HUES6 (cell line): ENCODE data around the gene PRODH2.

Experiments used
- H3K27ac ChIP-seq: 2 replicates; pipeline ENCODE4 v1.7.0; 2013; ENCODE audit warnings: low read depth, mild to moderate bottlenecking, low read length, inconsistent platforms
- H3K27me3 ChIP-seq: 2 replicates; pipeline ENCODE4 v1.6.1; 2013; ENCODE audit warnings: low read length; ENCODE audit not compliant: control insufficient read depth, insufficient read depth
- H3K36me3 ChIP-seq: 2 replicates; pipeline ENCODE4 v1.6.1; 2013; ENCODE audit warnings: low read length; ENCODE audit not compliant: control insufficient read depth, insufficient read depth
- H3K4me1 ChIP-seq: 2 replicates; pipeline ENCODE4 v1.6.1; 2013; ENCODE audit warnings: low read length; ENCODE audit not compliant: control insufficient read depth, insufficient read depth
- H3K4me3 ChIP-seq: 2 replicates; pipeline ENCODE4 v1.5.1; 2013; ENCODE audit warnings: low read depth, low read length
- H3K9ac ChIP-seq: one replicate; pipeline ENCODE4 v1.6.1; 2013; ENCODE audit warnings: mild to moderate bottlenecking, low read length
- H3K9me3 ChIP-seq: 2 replicates; pipeline ENCODE4 v1.6.1; 2013; ENCODE audit warnings: low read depth, low read length; ENCODE audit not compliant: control insufficient read depth, insufficient read depth

The PRODH2 gene

GRCh38 chr19:35786299-35787160, 26.1 kb downstream of the PRODH2 start:
- H3K9ac ChIP-seq: no peak overlapping the region
- peaks cover 9% of the 10 kb centered on the region; the same call in 1 of the 2 replicates for H3K4me1 ChIP-seq
- H3K27ac ChIP-seq: no peak overlapping the region
- H3K36me3 ChIP-seq: no peaks in the 10 kb centered on the region
- H3K9me3 ChIP-seq: no peaks in the 10 kb centered on the region
- H3K4me3 ChIP-seq: no peak overlapping the region
- no peaks in the 10 kb centered on the region for H3K27me3 ChIP-seq

GRCh38 chr19:35785339-35785627, 27.4 kb downstream of the PRODH2 start:
- H3K4me3 ChIP-seq: peak overlapping the region; percentile 71
- H3K9me3 ChIP-seq: no peaks in the 10 kb centered on the region
- H3K27ac ChIP-seq: no peak overlapping the region
- H3K36me3 ChIP-seq: no peaks in the 10 kb centered on the region
- H3K9ac ChIP-seq: peak overlapping the region; percentile 40
- H3K4me1 ChIP-seq: peaks cover 9% of the 10 kb centered on the region; the same call in 1 of the 2 replicates
- H3K27me3 ChIP-seq: no peaks in the 10 kb centered on the region

- Histone ChIP-seq H3K36me3 (no peaks in the 10 kb centered on the region), H3K27me3 (no peaks in the 10 kb centered on the region), H3K9ac (peak overlapping the region; percentile 40), H3K4me1 (peaks cover 9% of the 10 kb centered on the region; the same call in 1 of the 2 replicates), H3K27ac (no peak overlapping the region), H3K9me3 (no peaks in the 10 kb centered on the region), H3K4me3 (peak overlapping the region; percentile 71)
Observed at GRCh38 chr19:35784503-35785338, 27.9 kb downstream of the PRODH2 start.

GRCh38 chr19:35783469-35784434, 28.9 kb downstream of the PRODH2 start:
- no peaks in the 10 kb centered on the region for H3K27me3 ChIP-seq
- H3K9me3 ChIP-seq: no peaks in the 10 kb centered on the region
- H3K27ac ChIP-seq: no peak overlapping the region
- no peak overlapping the region for H3K9ac ChIP-seq
- H3K36me3 ChIP-seq: no peaks in the 10 kb centered on the region
- H3K4me3 ChIP-seq: peak overlapping the region; percentile 71
- H3K4me1 ChIP-seq: peaks cover 9% of the 10 kb centered on the region; the same call in 1 of the 2 replicates

- Histone ChIP-seq H3K36me3 (no peaks in the 10 kb centered on the region), H3K4me3 (no peak overlapping the region), H3K9ac (no peak overlapping the region), H3K27ac (no peak overlapping the region), H3K9me3 (no peaks in the 10 kb centered on the region), H3K27me3 (0 out of 2 replicates have a peak, but pooled peaks cover 2% of the 10 kb centered on the region), H3K4me1 (peaks cover 13% of the 10 kb centered on the region)
Observed at GRCh38 chr19:35782589-35782988, 30.1 kb downstream of the PRODH2 start.

GRCh38 chr19:35781650-35782049, 31.0 kb downstream of the PRODH2 start:
- Histone ChIP-seq H3K36me3 (no peaks in the 10 kb centered on the region), H3K27me3 (peaks cover 9% of the 10 kb centered on the region; the same call in 1 of the 2 replicates), H3K9me3 (no peaks in the 10 kb centered on the region), H3K4me3 (no peak overlapping the region), H3K4me1 (peaks cover 22% of the 10 kb centered on the region), H3K9ac (no peak overlapping the region), H3K27ac (no peak overlapping the region)

GRCh38 chr19:35780717-35781116, 31.9 kb downstream of the PRODH2 start:
- Histone ChIP-seq H3K27ac (no peak overlapping the region), H3K9ac (no peak overlapping the region), H3K4me1 (peaks cover 29% of the 10 kb centered on the region), H3K27me3 (peaks cover 15% of the 10 kb centered on the region; the same call in 1 of the 2 replicates), H3K9me3 (no peaks in the 10 kb centered on the region), H3K36me3 (no peaks in the 10 kb centered on the region), H3K4me3 (no peak overlapping the region)

- Histone ChIP-seq H3K9ac (no peak overlapping the region), H3K36me3 (no peaks in the 10 kb centered on the region)
Observed at GRCh38 chr19:35780058-35780457, 32.6 kb downstream of the PRODH2 start.

GRCh38 chr19:35779033-35779432, 33.6 kb downstream of the PRODH2 start:
- no peak overlapping the region for H3K9ac ChIP-seq
- no peak overlapping the region for H3K27ac ChIP-seq
- H3K9me3 ChIP-seq: no peaks in the 10 kb centered on the region
- H3K27me3 ChIP-seq: peaks cover 21% of the 10 kb centered on the region
- H3K4me3 ChIP-seq: no peak overlapping the region
- peaks cover 34% of the 10 kb centered on the region for H3K4me1 ChIP-seq
- H3K36me3 ChIP-seq: no peaks in the 10 kb centered on the region

More at GRCh38 chr19:35780058-35780457, 32.6 kb downstream of the PRODH2 start:
- peaks cover 27% of the 10 kb centered on the region for H3K4me1 ChIP-seq
- H3K4me3 ChIP-seq: no peak overlapping the region
- H3K27ac ChIP-seq: no peak overlapping the region
- H3K9me3 ChIP-seq: no peaks in the 10 kb centered on the region
- H3K27me3 ChIP-seq: peaks cover 15% of the 10 kb centered on the region; the same call in 1 of the 2 replicates

GRCh38 chr19:35777961-35778360, 34.7 kb downstream of the PRODH2 start:
- Histone ChIP-seq H3K4me3 (0 out of 2 replicates have a peak overlapping the region, but pooled peaks have one; percentile 15), H3K9me3 (no peaks in the 10 kb centered on the region), H3K27ac (no peak overlapping the region), H3K27me3 (peaks cover 21% of the 10 kb centered on the region), H3K36me3 (no peaks in the 10 kb centered on the region), H3K4me1 (peaks cover 31% of the 10 kb centered on the region), H3K9ac (no peak overlapping the region)
